ENCODE data around the gene PRR33.

- TF ChIP-seq CTCF (IDR thresholded peaks at IDR 0.05) (no peak), POLR2A (IDR thresholded peaks at IDR 0.05) (no peak), EP300 (IDR thresholded peaks at IDR 0.05) (no peak)
Observed at GRCh38 chr11:1938343-1939005, 46.8 kb upstream of the PRR33 start.
